Measurements from ENCODE around the gene KCNMA1.

The KCNMA1 gene

GRCh38 chr10:77516575-77516974 is 121.0 kb downstream of the KCNMA1 start:
- no peaks in the 10 kb centered on the region for H3K4me1 Mint-ChIP-seq (ENCODE audit: low read depth)
- no peak overlapping the region for H3K27ac Mint-ChIP-seq
- no peaks in the 10 kb centered on the region for H3K36me3 Mint-ChIP-seq (ENCODE audit: low read depth)
- H3K27me3 Mint-ChIP-seq (ENCODE audit: low read depth) = no peaks in the 10 kb centered on the region
- H3K9me3 Mint-ChIP-seq = no peaks in the 10 kb centered on the region
- DNase-seq (ENCODE audit: low spot score) = no peak
- no peak overlapping the region for H3K4me3 Mint-ChIP-seq

- Mint-ChIP-seq H3K27ac (no peak overlapping the region), H3K4me1 (ENCODE audit: low read depth) (no peaks in the 10 kb centered on the region), H3K9me3 (no peaks in the 10 kb centered on the region), H3K27me3 (ENCODE audit: low read depth) (no peaks in the 10 kb centered on the region), H3K4me3 (no peak overlapping the region), H3K36me3 (ENCODE audit: low read depth) (no peaks in the 10 kb centered on the region)
- no peak for DNase-seq (ENCODE audit: low spot score)
Observed at GRCh38 chr10:77514870-77515269, 122.7 kb downstream of the KCNMA1 start.

DNA sequence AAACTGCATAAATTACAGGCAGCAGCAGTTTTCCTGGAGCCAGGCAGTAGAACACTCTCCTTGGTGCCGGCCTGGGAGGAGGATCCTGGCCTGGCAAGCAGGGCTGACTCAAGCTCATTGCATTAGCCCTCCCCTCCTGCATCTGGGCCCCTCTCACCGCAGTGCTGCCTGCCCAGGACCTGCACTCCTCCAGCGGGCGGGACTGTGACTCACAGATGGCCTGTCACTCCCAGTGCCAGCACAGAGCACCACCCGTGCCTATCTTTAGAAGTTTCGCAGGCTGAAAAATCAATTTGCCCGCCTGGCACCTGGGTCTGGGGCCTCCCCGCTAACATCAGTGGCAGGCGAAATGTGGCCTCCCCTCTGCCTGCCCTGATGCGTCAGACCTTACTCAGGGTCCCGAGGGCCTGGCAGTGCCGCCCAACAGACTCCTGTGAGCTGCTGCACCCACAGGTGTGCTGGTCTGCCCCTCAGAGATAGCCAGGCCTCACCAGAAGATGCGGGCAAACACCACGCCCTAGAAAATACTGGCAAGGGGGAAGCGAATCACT is 123.8 kb downstream of the KCNMA1 start:
- H3K27ac Mint-ChIP-seq = no peak overlapping the region
- no peaks in the 10 kb centered on the region for H3K4me1 Mint-ChIP-seq (ENCODE audit: low read depth)
- H3K27me3 Mint-ChIP-seq (ENCODE audit: low read depth) = no peaks in the 10 kb centered on the region
- DNase-seq (ENCODE audit: low spot score) = no peak
- H3K9me3 Mint-ChIP-seq = no peaks in the 10 kb centered on the region
- H3K4me3 Mint-ChIP-seq = no peak overlapping the region
- H3K36me3 Mint-ChIP-seq (ENCODE audit: low read depth) = no peaks in the 10 kb centered on the region

GRCh38 chr10:77513220-77513619 is 124.4 kb downstream of the KCNMA1 start:
- Mint-ChIP-seq H3K36me3 (ENCODE audit: low read depth) (no peaks in the 10 kb centered on the region), H3K27me3 (ENCODE audit: low read depth) (no peaks in the 10 kb centered on the region), H3K4me1 (ENCODE audit: low read depth) (no peaks in the 10 kb centered on the region), H3K4me3 (no peak overlapping the region), H3K27ac (no peak overlapping the region), H3K9me3 (no peaks in the 10 kb centered on the region)
- DNase-seq (ENCODE audit: low spot score) = no peak

GRCh38 chr10:77512219-77512578 is 125.4 kb downstream of the KCNMA1 start:
- H3K9me3 Mint-ChIP-seq = no peaks in the 10 kb centered on the region
- no peaks in the 10 kb centered on the region for H3K4me1 Mint-ChIP-seq (ENCODE audit: low read depth)
- no peak overlapping the region for H3K27ac Mint-ChIP-seq
- no peak for DNase-seq (ENCODE audit: low spot score)
- H3K27me3 Mint-ChIP-seq (ENCODE audit: low read depth) = no peaks in the 10 kb centered on the region
- H3K4me3 Mint-ChIP-seq = no peak overlapping the region
- H3K36me3 Mint-ChIP-seq (ENCODE audit: low read depth) = no peaks in the 10 kb centered on the region

GRCh38 chr10:77511498-77512218 is 126.0 kb downstream of the KCNMA1 start:
- Mint-ChIP-seq H3K4me1 (ENCODE audit: low read depth) (no peaks in the 10 kb centered on the region), H3K9me3 (no peaks in the 10 kb centered on the region), H3K27ac (no peak overlapping the region), H3K36me3 (ENCODE audit: low read depth) (no peaks in the 10 kb centered on the region), H3K27me3 (ENCODE audit: low read depth) (no peaks in the 10 kb centered on the region), H3K4me3 (no peak overlapping the region)
- no peak for DNase-seq (ENCODE audit: low spot score)

GRCh38 chr10:77510695-77511094 is 126.9 kb downstream of the KCNMA1 start:
- Mint-ChIP-seq H3K27me3 (ENCODE audit: low read depth) (no peaks in the 10 kb centered on the region), H3K9me3 (no peaks in the 10 kb centered on the region), H3K4me3 (no peak overlapping the region), H3K4me1 (ENCODE audit: low read depth) (no peaks in the 10 kb centered on the region), H3K27ac (no peak overlapping the region), H3K36me3 (ENCODE audit: low read depth) (no peaks in the 10 kb centered on the region)
- no peak for DNase-seq (ENCODE audit: low spot score)

DNA sequence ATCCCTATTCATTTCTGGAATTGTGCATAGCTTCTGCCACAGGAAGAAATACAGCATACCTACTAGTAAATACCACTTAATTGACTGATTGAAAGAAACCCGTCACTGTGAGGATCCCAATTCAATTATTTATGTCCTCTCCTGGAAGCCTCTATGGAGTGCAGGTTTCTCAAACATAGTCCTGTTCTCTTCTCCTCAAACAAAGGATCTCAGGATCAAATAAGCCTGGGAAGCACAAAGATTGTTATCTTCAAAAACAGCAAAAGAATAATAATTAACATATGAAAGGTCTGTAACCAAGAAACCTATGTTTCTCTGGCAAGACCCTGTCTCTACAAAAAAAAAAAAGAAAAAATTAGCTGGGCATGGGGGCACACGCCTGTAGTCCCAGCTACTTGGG is 127.3 kb downstream of the KCNMA1 start:
- no peak overlapping the region for H3K27ac Mint-ChIP-seq
- no peaks in the 10 kb centered on the region for H3K27me3 Mint-ChIP-seq (ENCODE audit: low read depth)
- H3K9me3 Mint-ChIP-seq = no peaks in the 10 kb centered on the region
- no peak overlapping the region for H3K4me3 Mint-ChIP-seq
- H3K4me1 Mint-ChIP-seq (ENCODE audit: low read depth) = no peaks in the 10 kb centered on the region
- no peaks in the 10 kb centered on the region for H3K36me3 Mint-ChIP-seq (ENCODE audit: low read depth)
- no peak for DNase-seq (ENCODE audit: low spot score)

- Mint-ChIP-seq H3K27me3 (ENCODE audit: low read depth) (no peaks in the 10 kb centered on the region), H3K4me1 (ENCODE audit: low read depth) (no peaks in the 10 kb centered on the region), H3K4me3 (no peak overlapping the region)
Observed at GRCh38 chr10:77509391-77509790, 128.2 kb downstream of the KCNMA1 start.

GRCh38 chr10:77507291-77507880 is 130.2 kb downstream of the KCNMA1 start:
- no peak overlapping the region for H3K4me3 Mint-ChIP-seq
- H3K27me3 Mint-ChIP-seq (ENCODE audit: low read depth) = no peaks in the 10 kb centered on the region
- no peak for DNase-seq (ENCODE audit: low spot score)
- no peaks in the 10 kb centered on the region for H3K9me3 Mint-ChIP-seq
- H3K27ac Mint-ChIP-seq = no peak overlapping the region
- H3K4me1 Mint-ChIP-seq (ENCODE audit: low read depth) = no peaks in the 10 kb centered on the region
- no peaks in the 10 kb centered on the region for H3K36me3 Mint-ChIP-seq (ENCODE audit: low read depth)

More at GRCh38 chr10:77509391-77509790, 128.2 kb downstream of the KCNMA1 start:
- no peak overlapping the region for H3K27ac Mint-ChIP-seq
- H3K9me3 Mint-ChIP-seq = no peaks in the 10 kb centered on the region
- no peak for DNase-seq (ENCODE audit: low spot score)
- H3K36me3 Mint-ChIP-seq (ENCODE audit: low read depth) = no peaks in the 10 kb centered on the region

DNA sequence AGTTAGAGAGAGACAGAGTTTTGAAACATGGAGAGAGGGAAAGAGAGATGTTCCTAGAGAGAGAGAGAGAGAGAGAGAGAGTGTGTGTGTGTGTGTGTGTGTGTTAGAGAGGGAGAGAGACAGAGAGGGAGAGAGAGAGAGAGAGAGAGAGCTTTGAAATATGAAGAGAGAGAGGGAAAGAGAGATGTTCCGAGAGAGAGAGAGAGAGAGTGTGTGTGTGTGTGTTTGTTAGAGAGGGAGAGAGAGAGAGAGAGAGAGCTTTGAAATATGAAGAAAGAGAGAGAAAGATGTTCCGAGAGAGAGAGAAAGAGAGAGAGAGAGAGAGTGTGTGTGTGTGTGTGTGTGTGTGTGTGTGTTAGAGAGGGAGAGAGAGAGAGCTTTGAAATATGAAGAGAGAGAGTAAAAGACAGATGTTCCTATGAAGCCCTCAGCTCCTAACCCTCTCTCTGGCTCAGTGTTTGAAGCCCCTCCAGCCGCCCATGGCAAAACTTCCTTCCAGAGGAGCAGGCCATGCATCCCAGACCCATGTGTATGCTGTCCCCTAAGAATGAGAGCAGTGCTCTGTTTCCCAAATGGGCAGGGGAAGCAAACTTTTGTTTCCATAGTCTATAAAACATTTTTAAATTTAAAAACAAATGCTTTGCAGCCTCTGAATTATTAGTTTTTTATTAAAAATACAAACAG is 130.9 kb downstream of the KCNMA1 start:
- no peaks in the 10 kb centered on the region for H3K36me3 Mint-ChIP-seq (ENCODE audit: low read depth)
- H3K27me3 Mint-ChIP-seq (ENCODE audit: low read depth) = no peaks in the 10 kb centered on the region
- no peak for DNase-seq (ENCODE audit: low spot score)
- H3K4me1 Mint-ChIP-seq (ENCODE audit: low read depth) = no peaks in the 10 kb centered on the region
- no peaks in the 10 kb centered on the region for H3K9me3 Mint-ChIP-seq
- no peak overlapping the region for H3K4me3 Mint-ChIP-seq
- no peak overlapping the region for H3K27ac Mint-ChIP-seq

DNA sequence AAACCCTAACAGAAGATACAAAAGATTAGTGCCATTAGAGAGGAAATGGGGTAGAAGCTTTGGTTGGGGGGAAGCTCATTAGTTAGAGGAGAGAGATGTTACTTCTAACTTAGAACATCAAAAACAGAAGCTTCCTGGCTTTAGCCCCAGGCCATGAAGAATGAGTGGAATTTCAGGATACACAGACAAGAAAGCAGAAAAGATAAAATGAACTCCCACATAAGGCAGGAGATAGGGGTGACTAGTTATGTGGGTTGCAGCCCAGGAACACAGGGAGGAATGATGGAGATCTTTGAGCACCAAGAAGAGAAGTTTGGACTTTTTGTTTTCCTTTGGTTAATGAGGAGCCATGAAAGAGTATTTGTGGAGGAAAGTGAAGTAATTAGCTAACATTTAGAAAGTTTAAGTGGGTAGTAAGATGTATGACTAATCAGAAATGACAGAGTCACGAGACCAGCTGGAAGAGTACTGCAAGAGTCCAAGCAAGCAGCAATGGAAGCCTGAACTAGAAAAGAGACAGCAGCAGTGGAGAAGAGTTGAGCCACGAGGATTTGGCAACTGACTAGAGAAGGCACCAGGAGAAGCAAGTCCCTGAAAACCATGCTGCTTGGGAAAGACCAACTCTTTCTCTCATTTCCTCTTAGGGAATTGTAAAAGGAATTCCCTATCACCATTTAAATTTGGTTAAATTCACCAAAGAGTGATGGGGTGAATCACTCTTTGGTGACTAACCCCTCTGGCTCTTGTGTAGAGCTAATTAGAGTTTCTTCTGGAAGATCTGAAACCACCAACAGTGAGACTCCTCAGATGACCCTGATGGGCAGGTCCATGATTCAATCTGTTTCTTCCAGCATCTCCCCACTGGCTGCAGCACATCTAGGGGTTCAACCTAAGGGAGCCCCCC is 131.9 kb downstream of the KCNMA1 start:
- Mint-ChIP-seq H3K27me3 (ENCODE audit: low read depth) (no peaks in the 10 kb centered on the region), H3K9me3 (no peaks in the 10 kb centered on the region), H3K27ac (no peak overlapping the region), H3K36me3 (ENCODE audit: low read depth) (no peaks in the 10 kb centered on the region), H3K4me1 (ENCODE audit: low read depth) (no peaks in the 10 kb centered on the region), H3K4me3 (no peak overlapping the region)
- no peak for DNase-seq (ENCODE audit: low spot score)

DNA sequence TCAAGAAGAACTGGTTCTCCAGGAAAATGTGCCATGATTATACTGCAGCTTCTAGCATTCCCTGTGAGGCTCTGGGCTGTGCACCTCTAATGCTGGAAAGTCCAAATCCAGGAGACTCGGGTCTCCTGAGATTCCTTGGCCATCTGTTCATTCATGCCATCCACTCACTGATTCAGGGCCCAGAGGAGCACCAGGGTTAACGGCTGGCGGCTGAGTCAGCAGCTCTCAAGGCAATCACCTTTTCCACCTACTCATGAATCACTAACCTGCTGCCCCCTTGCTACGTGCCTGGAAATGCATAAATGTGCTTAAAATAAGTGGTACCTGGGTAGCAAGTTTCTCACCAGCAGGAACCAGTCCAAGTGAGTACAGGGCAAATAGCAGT is 132.7 kb downstream of the KCNMA1 start:
- Mint-ChIP-seq H3K27ac (no peak overlapping the region), H3K27me3 (ENCODE audit: low read depth) (no peaks in the 10 kb centered on the region), H3K36me3 (ENCODE audit: low read depth) (no peaks in the 10 kb centered on the region), H3K4me3 (no peak overlapping the region), H3K9me3 (no peaks in the 10 kb centered on the region), H3K4me1 (ENCODE audit: low read depth) (no peaks in the 10 kb centered on the region)
- DNase-seq (ENCODE audit: low spot score) = no peak

All from T-helper 2 cell treated with Interferon-gamma antibody and Interleukin-4, amounts not matched to agents 5 μg/mL and 100 μg/mL, for 36 hours (primary cell).